ENCODE results near the gene C1orf35.

The C1orf35 gene

DNA sequence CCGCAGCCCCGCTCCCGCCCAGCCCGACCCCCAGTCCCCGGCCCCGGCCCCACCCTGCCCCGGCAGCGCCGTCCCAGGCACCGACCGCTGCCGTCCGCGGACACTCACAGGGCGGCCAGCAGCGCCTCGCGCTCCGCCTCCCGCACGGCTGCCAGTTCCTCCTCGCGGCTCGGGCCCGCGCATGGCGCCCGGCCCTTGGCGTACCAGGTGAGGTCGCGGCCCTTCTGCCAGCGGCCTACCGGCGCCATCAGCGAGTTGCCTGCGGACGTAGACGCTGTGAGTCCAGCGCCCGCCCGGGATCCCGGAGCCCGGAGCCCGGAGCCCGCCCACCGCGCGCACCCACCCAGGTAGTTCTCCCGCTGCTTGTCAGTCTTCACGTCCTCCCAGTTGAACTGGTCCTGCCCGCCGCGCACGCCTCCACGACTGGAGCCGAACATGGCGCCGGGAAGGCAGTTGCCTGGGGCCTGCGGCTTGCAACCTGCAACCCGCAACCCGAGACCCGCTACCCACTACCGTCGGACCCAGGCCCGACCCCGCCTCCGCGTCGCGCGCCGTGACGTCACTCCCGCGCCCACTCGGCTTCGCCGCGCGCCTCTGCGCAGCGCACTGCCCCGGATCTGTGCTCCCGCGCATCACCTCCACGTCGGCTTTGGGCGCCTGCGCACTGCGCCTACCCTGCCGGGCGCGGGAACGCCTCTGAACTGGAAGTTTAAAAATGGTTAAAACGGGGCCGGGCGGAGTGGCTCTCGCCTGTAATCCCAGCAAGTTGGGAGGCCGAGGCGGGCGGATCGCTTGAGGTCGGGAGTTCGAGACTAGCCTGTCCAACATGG lies at the start of gene C1orf35:
C1orf35 (minus strand) TSS at position 535 of the 830 bp plus-strand sequence; CDS start at position 437, 98 bp downstream.
- H3K36me3 Mint-ChIP-seq, result peaks cover 10% of the 10 kb centered on the region
- peaks cover 19% of the 10 kb centered on the region for H3K4me1 Mint-ChIP-seq
- H3K4me3 Mint-ChIP-seq, result peak within 1 kb of the TSS; percentile 97
- peak; percentile 85 for ATAC-seq (ENCODE audit: low read depth)
- peak; percentile 88 to 89 for DNase-seq (ENCODE audit: low spot score in 2 of 2)
- H3K27me3 Mint-ChIP-seq, result no peaks in the 10 kb centered on the region
- peak within 1 kb of the TSS; percentile 96 for H3K27ac Mint-ChIP-seq
- no peaks in the 10 kb centered on the region for H3K9me3 Mint-ChIP-seq

DNA sequence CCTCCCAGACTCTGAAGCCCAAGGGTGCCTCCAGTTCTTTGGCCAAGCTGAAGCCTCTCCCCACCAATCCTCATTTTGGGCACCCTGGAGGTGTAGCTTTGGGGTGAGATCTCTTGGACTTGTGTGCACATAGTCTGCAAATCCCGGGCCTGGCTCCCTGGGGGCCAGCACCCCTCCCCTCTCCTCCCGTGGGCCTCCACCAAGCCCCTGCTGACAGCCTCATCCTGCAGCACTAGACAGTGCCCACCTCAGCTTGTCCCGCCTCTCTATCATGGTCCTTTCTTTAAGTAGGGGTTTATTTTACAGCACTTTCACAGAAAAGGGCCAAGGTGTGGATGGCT lies 49.8 kb upstream of the C1orf35 start:
- ATAC-seq (ENCODE audit: low read depth) (no peak), DNase-seq (ENCODE audit: low spot score in 2 of 2) (no peak)
- H3K4me3 Mint-ChIP-seq, result no peak overlapping the region
- peaks cover 2% of the 10 kb centered on the region for H3K36me3 Mint-ChIP-seq
- H3K27me3 Mint-ChIP-seq, result peaks cover 3% of the 10 kb centered on the region
- peaks cover 4% of the 10 kb centered on the region for H3K4me1 Mint-ChIP-seq
- H3K9me3 Mint-ChIP-seq, result no peaks in the 10 kb centered on the region
- peak overlapping the region; percentile 5 for H3K27ac Mint-ChIP-seq

DNA sequence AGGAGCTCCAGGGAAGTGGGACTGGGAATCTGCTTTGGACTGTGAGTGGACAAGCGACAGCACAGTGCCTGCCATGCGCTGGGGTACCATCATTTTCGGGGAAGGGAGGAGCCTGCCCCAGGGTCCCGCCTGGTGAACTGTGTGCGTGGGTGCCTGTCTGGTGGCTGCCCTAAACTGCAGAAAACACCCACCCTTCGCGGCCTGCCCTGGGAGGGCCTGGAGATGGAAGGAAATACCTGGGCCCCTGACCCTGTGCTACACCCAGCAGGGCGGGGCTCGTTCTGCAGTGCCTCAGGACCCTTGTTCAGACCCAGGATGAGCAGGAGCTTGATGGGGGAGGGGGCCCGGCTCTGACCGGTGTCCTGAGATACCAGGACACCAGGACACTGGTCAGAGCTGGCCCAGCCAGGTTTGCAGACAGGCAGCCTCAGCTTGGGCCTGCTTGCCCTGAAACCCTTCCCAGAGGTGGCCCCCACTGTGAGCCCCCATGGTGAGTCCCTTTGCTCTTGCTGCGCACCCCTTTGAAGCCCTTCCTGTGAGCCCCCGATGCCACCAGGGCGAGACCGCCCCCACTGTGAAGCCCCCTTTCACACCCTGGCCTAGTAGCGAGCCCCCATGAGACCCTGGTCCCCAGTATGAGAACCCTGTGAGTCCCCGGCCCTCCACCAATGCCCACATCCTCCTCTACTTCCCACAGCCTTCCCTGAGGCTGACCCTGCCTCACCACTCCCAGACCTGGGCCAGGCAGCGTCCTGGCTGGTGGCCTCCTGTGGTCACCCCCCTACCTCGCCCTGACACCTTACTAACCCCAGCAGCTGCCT lies 49.2 kb upstream of the C1orf35 start:
- peaks cover 4% of the 10 kb centered on the region for H3K4me1 Mint-ChIP-seq
- H3K4me3 Mint-ChIP-seq, result no peak overlapping the region
- H3K9me3 Mint-ChIP-seq, result no peaks in the 10 kb centered on the region
- no peak for ATAC-seq (ENCODE audit: low read depth)
- H3K27ac Mint-ChIP-seq, result peak overlapping the region; percentile 5
- H3K36me3 Mint-ChIP-seq, result peaks cover 2% of the 10 kb centered on the region
- H3K27me3 Mint-ChIP-seq, result peaks cover 3% of the 10 kb centered on the region
- no peak for DNase-seq (ENCODE audit: low spot score in 2 of 2)

DNA sequence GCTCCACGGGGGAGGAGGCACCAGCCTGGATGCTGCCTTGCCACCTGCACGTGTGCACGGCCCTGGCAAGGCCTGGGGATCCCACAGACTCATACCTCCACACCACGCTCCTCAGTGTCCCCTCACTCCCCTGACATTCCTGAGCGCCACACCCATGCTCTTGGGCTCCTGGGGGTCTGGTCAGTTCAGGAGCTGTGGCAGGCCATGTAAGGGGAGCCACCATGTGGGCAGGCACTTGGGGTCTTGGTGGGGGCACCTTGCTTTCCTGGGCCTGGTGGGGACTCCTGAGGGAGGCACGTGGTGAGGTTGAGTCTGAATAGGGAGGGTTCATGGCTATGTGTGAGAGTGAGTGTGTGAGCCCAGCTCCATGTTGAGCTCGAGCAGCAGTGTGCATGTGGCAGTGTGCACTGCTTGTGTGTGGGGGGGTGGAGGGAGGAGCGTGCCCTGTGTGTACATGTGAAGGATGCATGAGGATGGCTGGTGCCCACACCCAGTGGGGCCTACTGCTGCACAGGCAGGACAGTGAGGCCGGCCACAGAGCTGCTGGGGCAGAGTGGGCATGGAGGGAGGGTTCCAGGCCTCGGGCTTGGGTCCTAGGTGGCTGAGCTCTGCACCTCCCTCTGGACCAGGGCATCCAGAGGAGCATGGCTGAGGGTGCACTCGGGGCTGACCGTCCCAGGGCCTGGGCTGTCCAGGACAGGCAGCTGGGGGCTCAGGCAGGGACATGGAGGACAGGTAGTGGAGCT lies 48.2 kb upstream of the C1orf35 start:
- H3K4me1 Mint-ChIP-seq, result peaks cover 4% of the 10 kb centered on the region
- peaks cover 2% of the 10 kb centered on the region for H3K27me3 Mint-ChIP-seq
- no peak for ATAC-seq (ENCODE audit: low read depth)
- H3K9me3 Mint-ChIP-seq, result no peaks in the 10 kb centered on the region
- no peak overlapping the region for H3K27ac Mint-ChIP-seq
- no peak overlapping the region for H3K4me3 Mint-ChIP-seq
- DNase-seq (ENCODE audit: low spot score in 2 of 2), result no peak
- H3K36me3 Mint-ChIP-seq, result peaks cover 2% of the 10 kb centered on the region

DNA sequence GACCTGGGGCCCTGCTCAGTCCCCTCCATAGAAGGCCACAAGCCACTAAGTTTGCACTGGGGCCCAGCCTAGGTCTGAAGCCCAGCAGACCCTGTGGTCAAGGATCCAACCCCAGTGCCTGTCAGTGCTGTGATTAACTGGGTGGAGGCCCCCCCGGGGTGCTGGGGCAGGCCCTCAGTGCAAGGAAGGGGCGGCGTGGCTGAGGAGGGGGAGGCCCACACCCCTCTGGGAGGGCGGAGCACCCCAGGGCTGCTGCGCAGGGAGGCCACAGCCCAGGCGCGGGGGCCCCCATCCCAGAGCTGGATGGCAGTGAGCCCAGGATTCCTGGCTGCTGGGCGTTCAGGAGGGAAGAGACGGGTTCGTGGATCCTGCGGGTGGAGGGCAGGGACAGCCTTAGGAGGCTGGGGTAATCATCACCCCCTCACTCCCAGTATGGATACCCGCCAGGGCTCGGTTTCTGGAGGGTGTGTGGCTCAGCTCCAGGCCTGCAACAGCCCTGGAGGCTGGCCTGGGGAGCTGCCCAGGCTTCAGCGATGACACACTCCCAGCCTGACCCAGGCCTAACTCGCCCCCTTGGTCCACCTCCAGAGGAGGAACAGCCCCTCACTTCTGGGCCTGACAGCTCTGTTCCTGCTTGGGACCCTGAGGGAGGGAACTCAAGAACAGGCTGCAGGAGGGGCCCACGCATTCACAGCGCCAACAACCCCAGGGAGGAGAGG lies 47.5 kb upstream of the C1orf35 start:
- H3K9me3 Mint-ChIP-seq, result no peaks in the 10 kb centered on the region
- peaks cover 4% of the 10 kb centered on the region for H3K4me1 Mint-ChIP-seq
- no peak overlapping the region for H3K27ac Mint-ChIP-seq
- no peak overlapping the region for H3K4me3 Mint-ChIP-seq
- ATAC-seq (ENCODE audit: low read depth), result no peak
- H3K27me3 Mint-ChIP-seq, result no peaks in the 10 kb centered on the region
- no peak for DNase-seq (ENCODE audit: low spot score in 2 of 2)
- peaks cover 2% of the 10 kb centered on the region for H3K36me3 Mint-ChIP-seq

DNA sequence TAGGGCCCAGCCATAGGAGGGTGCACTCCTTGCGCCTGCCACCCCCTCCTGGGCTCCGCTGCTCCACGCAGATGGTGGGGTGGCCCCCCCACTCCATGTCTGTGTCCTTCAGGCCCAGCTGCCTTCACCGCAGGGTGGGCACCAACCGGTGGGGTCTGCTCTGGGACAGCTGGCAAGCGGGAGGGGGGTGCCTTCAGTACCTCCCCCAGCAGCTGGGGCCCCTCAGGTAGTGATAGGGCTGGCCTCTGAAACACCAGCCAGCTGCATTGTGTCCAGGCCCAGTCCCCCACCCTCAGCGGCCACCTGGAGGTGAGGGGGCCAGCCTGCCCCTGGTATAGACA lies 47.0 kb upstream of the C1orf35 start:
- DNase-seq (ENCODE audit: low spot score in 2 of 2), result no peak
- Mint-ChIP-seq H3K4me3 (no peak overlapping the region), H3K27me3 (no peaks in the 10 kb centered on the region), H3K4me1 (peaks cover 4% of the 10 kb centered on the region), H3K27ac (no peak overlapping the region), H3K36me3 (peaks cover 2% of the 10 kb centered on the region), H3K9me3 (no peaks in the 10 kb centered on the region)
- ATAC-seq (ENCODE audit: low read depth), result peak; percentile 14

DNA sequence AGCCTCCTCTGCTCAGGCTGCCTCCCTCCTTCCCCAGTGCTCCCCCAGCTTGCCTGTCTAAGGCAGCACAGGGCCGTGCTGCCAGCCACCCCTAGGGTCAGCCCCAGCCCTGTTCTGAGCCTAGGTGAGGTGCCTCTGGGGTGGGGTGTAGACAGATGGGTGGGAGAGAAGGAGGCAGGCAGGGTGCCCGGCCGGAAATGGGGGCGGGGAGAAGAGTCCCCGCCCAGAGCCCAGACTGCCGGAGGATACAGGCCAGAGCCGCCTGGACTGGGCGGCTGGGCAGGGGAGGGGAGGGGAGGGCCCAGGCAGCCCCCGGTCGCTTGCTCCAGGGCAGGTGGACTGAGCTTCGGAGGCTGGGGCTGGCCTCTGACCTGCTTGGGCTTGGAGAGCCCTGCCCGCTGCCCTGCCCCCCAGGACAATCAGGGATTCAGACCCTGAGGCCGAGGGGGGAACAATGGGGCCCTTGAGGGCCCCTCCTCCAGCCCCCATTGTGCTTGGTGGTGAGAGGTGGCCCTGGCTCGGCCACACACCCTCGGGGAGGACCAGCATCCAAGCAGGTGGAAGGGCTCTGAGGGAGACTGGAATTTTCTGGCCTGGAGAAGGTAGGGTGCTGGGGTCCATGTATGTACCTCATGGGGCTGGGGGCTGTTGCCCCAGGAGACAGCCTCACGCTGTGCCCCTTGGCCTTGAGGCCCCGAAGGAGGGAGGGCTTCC lies 46.4 kb upstream of the C1orf35 start, which contains the start of gene GJC2:
GJC2 (plus strand) TSS at position 525 of the 714 bp plus-strand sequence. CDS start 7,829 bp downstream, outside the sequence.
- Mint-ChIP-seq H3K36me3 (peaks cover 3% of the 10 kb centered on the region), H3K4me1 (peaks cover 4% of the 10 kb centered on the region), H3K9me3 (no peaks in the 10 kb centered on the region), H3K27ac (no peak within 1 kb of the TSS), H3K4me3 (no peak within 1 kb of the TSS), H3K27me3 (no peaks in the 10 kb centered on the region)
- ATAC-seq (ENCODE audit: low read depth) (peak; percentile 22), DNase-seq (ENCODE audit: low spot score in 2 of 2) (no peak)

DNA sequence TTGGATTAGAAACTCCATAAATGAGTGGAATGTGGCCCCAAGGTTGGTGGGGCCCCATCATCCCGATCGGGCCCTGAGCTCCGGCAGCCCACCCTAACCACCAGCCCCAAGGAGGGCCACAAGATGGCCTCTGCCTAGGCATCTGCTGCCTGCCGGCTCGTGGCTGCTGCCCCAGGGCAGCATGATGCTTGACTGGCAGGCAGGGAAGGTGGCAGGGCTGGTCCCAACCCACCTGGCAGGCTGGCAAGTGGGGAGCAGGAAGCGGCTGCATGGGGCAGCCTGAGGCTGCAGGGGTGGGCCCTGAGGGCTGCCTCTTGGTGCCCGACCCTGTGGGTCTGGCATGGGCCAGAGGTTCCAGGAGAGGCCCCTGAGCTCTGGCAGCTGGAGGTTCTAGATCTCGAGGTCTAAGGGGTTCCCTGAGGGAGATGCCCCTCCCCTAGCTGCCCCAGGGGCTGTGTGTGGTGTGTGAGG lies 45.8 kb upstream of the C1orf35 start:
- Mint-ChIP-seq H3K27ac (no peak overlapping the region), H3K27me3 (no peaks in the 10 kb centered on the region), H3K36me3 (peaks cover 3% of the 10 kb centered on the region), H3K9me3 (no peaks in the 10 kb centered on the region), H3K4me3 (no peak overlapping the region), H3K4me1 (peaks cover 6% of the 10 kb centered on the region)
- ATAC-seq (ENCODE audit: low read depth) (no peak), DNase-seq (ENCODE audit: low spot score in 2 of 2) (no peak)

DNA sequence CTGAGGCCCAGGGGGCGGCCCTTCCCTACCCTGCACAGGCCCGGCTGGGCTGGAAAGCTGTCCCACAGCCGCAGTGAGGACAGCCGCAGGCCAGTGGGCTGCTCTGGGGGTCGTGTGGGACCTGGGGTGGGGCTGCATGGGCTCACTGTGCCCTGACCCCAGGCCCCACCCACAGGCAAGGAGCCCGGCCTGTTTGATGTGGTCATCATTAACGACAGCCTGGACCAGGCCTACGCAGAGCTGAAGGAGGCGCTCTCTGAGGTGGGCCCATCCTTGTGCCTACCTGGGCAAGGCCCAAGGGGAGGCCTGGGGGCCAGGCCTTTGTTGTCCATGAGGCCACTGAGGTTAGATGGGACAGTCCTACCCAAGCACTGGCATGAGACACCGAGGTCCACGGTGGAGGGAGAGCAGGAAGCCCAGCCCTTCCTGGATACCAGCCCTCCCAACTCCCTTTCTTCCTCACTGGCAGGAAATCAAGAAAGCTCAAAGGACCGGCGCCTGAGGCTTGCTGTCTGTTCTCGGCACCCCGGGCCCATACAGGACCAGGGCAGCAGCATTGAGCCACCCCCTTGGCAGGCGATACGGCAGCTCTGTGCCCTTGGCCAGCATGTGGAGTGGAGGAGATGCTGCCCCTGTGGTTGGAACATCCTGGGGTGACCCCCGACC lies 45.2 kb upstream of the C1orf35 start:
- no peak overlapping the region for H3K27ac Mint-ChIP-seq
- peaks cover 3% of the 10 kb centered on the region for H3K36me3 Mint-ChIP-seq
- no peaks in the 10 kb centered on the region for H3K9me3 Mint-ChIP-seq
- H3K27me3 Mint-ChIP-seq, result no peaks in the 10 kb centered on the region
- no peak overlapping the region for H3K4me3 Mint-ChIP-seq
- peaks cover 12% of the 10 kb centered on the region for H3K4me1 Mint-ChIP-seq
- ATAC-seq (ENCODE audit: low read depth), result no peak
- DNase-seq (ENCODE audit: low spot score in 2 of 2), result no peak

DNA sequence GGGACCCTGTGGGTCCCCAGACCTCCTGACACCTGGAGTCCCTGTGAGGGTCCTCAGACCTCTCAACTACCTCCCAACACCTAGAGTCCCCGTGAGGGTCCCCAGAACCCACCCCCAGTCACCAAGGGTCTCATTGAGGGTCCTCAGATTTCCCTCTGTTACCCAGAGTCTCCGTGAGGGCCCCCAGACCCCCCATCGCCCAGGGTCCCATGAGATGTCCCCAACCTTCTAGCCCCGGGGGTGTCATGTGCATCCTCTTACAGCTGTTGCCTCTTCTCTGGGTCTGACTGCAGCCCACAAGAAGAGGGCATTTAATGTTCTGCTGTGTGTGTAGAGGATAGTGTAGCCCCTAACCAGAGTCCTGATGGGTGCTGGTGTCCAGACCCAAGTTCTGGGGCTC lies 44.6 kb upstream of the C1orf35 start:
- Mint-ChIP-seq H3K36me3 (peaks cover 3% of the 10 kb centered on the region), H3K9me3 (no peaks in the 10 kb centered on the region)
- DNase-seq (ENCODE audit: low spot score in 2 of 2), result no peak

DNA sequence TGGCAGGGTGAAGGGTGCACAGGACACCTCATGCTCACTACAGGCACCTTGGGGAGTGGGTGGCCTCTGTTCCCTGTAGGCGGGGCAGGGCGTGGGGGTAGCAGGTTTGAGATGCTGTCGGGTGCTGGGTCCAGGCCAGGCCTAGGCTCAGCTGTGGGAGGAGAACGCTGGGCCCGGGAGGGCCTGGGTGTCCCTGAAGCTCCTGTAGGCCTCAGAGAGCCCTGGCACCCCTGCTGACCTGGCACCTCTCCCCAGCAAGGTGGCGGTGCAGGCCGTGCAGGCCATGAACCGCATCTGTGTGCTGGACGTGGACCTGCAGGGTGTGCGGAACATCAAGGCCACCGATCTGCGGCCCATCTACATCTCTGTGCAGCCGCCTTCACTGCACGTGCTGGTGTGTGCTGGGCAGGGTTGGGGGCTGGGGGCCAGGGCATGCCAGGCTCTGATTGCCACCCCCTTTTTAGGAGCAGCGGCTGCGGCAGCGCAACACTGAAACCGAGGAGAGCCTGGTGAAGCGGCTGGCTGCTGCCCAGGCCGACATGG lies 44.1 kb upstream of the C1orf35 start:
- H3K4me1 Mint-ChIP-seq, result peaks cover 13% of the 10 kb centered on the region
- DNase-seq (ENCODE audit: low spot score in 2 of 2) (peak in 1 of 2 donors; percentile 9), ATAC-seq (ENCODE audit: low read depth) (no peak)
- no peaks in the 10 kb centered on the region for H3K27me3 Mint-ChIP-seq
- H3K9me3 Mint-ChIP-seq, result no peaks in the 10 kb centered on the region
- H3K4me3 Mint-ChIP-seq, result no peak overlapping the region
- no peak overlapping the region for H3K27ac Mint-ChIP-seq
- peaks cover 3% of the 10 kb centered on the region for H3K36me3 Mint-ChIP-seq

More for the DNA sequence above, 44.6 kb upstream of the C1orf35 start:
- ATAC-seq (ENCODE audit: low read depth), result no peak
- no peak overlapping the region for H3K4me3 Mint-ChIP-seq
- H3K27ac Mint-ChIP-seq, result no peak overlapping the region
- no peaks in the 10 kb centered on the region for H3K27me3 Mint-ChIP-seq
- peaks cover 13% of the 10 kb centered on the region for H3K4me1 Mint-ChIP-seq

DNA sequence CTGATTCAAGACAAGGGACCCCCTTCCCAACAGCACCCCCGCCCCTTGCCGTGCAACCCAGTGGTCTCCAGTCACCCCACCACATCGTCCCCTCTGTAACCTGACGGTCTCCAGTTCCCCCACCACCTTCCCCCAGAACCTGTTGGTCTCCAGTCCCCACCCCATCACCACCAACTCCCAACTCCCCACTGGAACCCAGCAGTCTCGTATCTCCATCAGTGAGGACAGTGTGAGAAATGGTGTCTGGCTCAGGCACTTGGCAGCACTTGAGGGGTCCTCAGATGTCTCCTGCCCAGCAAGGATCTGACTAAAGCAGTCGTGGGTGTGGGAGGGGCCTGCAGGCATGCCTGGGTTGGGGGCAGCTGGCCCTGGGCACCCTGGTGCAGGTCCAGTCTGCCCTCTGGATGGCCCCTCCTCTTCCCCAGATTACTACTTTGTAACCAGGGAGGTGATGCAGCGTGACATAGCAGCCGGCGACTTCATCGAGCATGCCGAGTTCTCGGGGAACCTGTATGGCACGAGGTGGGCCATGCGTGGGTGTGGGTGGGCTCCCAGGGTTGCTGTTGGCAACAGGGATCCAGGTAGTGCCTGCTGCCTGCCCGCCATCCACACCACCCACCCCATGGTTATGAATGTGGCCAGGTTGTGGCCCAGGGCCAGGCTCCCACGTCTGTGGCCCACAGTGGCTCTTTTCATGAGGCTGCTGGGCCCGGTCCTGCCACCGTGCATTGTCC lies 43.5 kb upstream of the C1orf35 start:
- H3K27me3 Mint-ChIP-seq, result no peaks in the 10 kb centered on the region
- DNase-seq (ENCODE audit: low spot score in 2 of 2), result no peak
- no peak for ATAC-seq (ENCODE audit: low read depth)
- H3K9me3 Mint-ChIP-seq, result no peaks in the 10 kb centered on the region
- H3K4me1 Mint-ChIP-seq, result peaks cover 13% of the 10 kb centered on the region
- peaks cover 3% of the 10 kb centered on the region for H3K36me3 Mint-ChIP-seq
- no peak overlapping the region for H3K4me3 Mint-ChIP-seq
- H3K27ac Mint-ChIP-seq, result no peak overlapping the region

All from memory B cell (primary cell).